HG02642 (cell line): ENCODE measurements around the gene CENPA.
"Not testable (repeated sequence)": the region's sequence is repeated elsewhere in the genome, so short reads cannot be mapped to it uniquely, and the experiment has no call there.

Source experiments
- ATAC-seq: cut with Tn5 transposase; IDR thresholded peaks from one replicate; pipeline ENCODE4 v1.9.1; 2021; ENCODE audit warnings: mild to moderate bottlenecking; ENCODE audit not compliant: unreplicated experiment, poor library complexity

The CENPA gene

GRCh38 chr2:26785431-26786206 lies at the start of gene CENPA:
TSS of gene CENPA (plus strand) at chr2:26786056. CDS start at chr2:26786197, 141 bp downstream.
- ATAC-seq, result peak; percentile 99

- ATAC-seq, result no peak
These were observed 48.6 kb upstream of the CENPA start for GRCh38 chr2:26737221-26737620.

GRCh38 chr2:26738481-26738880 lies 47.4 kb upstream of the CENPA start:
- no peak for ATAC-seq

GRCh38 chr2:26739514-26739913 lies 46.3 kb upstream of the CENPA start:
- ATAC-seq, result no peak

GRCh38 chr2:26740346-26740745 lies 45.5 kb upstream of the CENPA start:
- no peak for ATAC-seq

GRCh38 chr2:26740890-26741302 lies 45.0 kb upstream of the CENPA start:
- no peak for ATAC-seq

GRCh38 chr2:26742048-26742770 lies 43.6 kb upstream of the CENPA start:
- ATAC-seq, result no peak

- ATAC-seq, result no peak
These were observed 42.0 kb upstream of the CENPA start for GRCh38 chr2:26743852-26744251.

GRCh38 chr2:26744953-26745352 lies 40.9 kb upstream of the CENPA start:
- no peak for ATAC-seq

GRCh38 chr2:26745609-26746327 lies 40.1 kb upstream of the CENPA start:
- no peak for ATAC-seq

GRCh38 chr2:26746934-26747333 lies 38.9 kb upstream of the CENPA start:
- no peak for ATAC-seq

- not testable (repeated sequence) for ATAC-seq
These were observed 36.0 kb upstream of the CENPA start for GRCh38 chr2:26749787-26750420.

GRCh38 chr2:26750467-26750866 lies 35.4 kb upstream of the CENPA start:
- ATAC-seq, result not testable (repeated sequence)

- no peak for ATAC-seq
These were observed 33.2 kb upstream of the CENPA start for GRCh38 chr2:26752656-26753055.

- ATAC-seq, result no peak
These were observed 31.3 kb upstream of the CENPA start for GRCh38 chr2:26754539-26754938.

- no peak for ATAC-seq
These were observed 30.7 kb upstream of the CENPA start for GRCh38 chr2:26754972-26755670.

- ATAC-seq, result no peak
These were observed 29.5 kb upstream of the CENPA start for GRCh38 chr2:26756337-26756736.

GRCh38 chr2:26757873-26758789 lies 27.7 kb upstream of the CENPA start:
- ATAC-seq, result peak; percentile 53

GRCh38 chr2:26758790-26759321 lies 27.0 kb upstream of the CENPA start:
- no peak for ATAC-seq
